Activated T-helper 17 cell treated with anti-CD3 and anti-CD28 coated beads, Interleukin-2, amount 50 U/mL, for 72 hours (primary cell): ENCODE results near the gene MRTO4. TPM values are rescaled to one million over a fixed set of nuclear protein-coding genes. Genes with fewer than 3 reads are reported as not detected.
A peak's percentile ranks its signal among the peaks of the same experiment; 100 is the strongest.

Experiments
- ATAC-seq: fragments of 150-1000 bp; cut with Tn5 transposase; replicated peaks from 2 replicates; pipeline ENCODE4 v1.10.0; 2021; ENCODE audit warnings: mild to moderate bottlenecking, moderate library complexity
- H3K27ac Mint-ChIP-seq: one replicate; pipeline ENCODE4 v1.8.0; 2022; ENCODE audit warnings: mixed read lengths
- H3K27me3 Mint-ChIP-seq: one replicate; pipeline ENCODE4 v1.8.0; 2022; ENCODE audit warnings: mixed read lengths
- H3K36me3 Mint-ChIP-seq: one replicate; pipeline ENCODE4 v1.8.0; 2022; ENCODE audit warnings: low read depth, mild to moderate bottlenecking, mixed read lengths
- H3K4me1 Mint-ChIP-seq: one replicate; pipeline ENCODE4 v1.8.0; 2022; ENCODE audit warnings: mixed read lengths
- H3K4me3 Mint-ChIP-seq: one replicate; pipeline ENCODE4 v1.8.0; 2022; ENCODE audit warnings: mild to moderate bottlenecking, mixed read lengths
- H3K9me3 Mint-ChIP-seq: one replicate; pipeline ENCODE4 v1.8.0; 2022; ENCODE audit warnings: mixed read lengths
- total RNA-seq, 2 donors: library from RNA; stranded (reverse); gene quantifications; one replicate each; pipeline ENCODE4 v1.2.3, GENCODE V29; 2022

Gene MRTO4
- 100 to 1,000 TPM in 1 of 2 donors, 10 to 100 TPM in 1; 59.3 to 113 TPM for total RNA-seq

GRCh38 chr1:19251305-19252196, at the start of gene MRTO4, which contains the start of gene EMC1:
MRTO4 (plus strand) TSS chr1:19251805; CDS start chr1:19251836, 31 bp downstream.
EMC1 (minus strand) TSS chr1:19251524; CDS start chr1:19251509, 15 bp downstream.
- H3K4me3 Mint-ChIP-seq, result peak within 1 kb of the TSS; percentile 96
- H3K27me3 Mint-ChIP-seq, result no peaks in the 10 kb centered on the region
- H3K4me1 Mint-ChIP-seq, result peaks cover 25% of the 10 kb centered on the region
- peak; percentile 85 for ATAC-seq
- H3K27ac Mint-ChIP-seq, result peak within 1 kb of the TSS; percentile 97
- H3K9me3 Mint-ChIP-seq, result no peaks in the 10 kb centered on the region
- H3K36me3 Mint-ChIP-seq, result peaks cover 80% of the 10 kb centered on the region

GRCh38 chr1:19202396-19202795, 49.2 kb upstream of the MRTO4 start:
- Mint-ChIP-seq H3K36me3 (peaks cover 83% of the 10 kb centered on the region), H3K9me3 (no peaks in the 10 kb centered on the region), H3K4me1 (peaks cover 34% of the 10 kb centered on the region), H3K27me3 (no peaks in the 10 kb centered on the region), H3K27ac (peak overlapping the region; percentile 58), H3K4me3 (peak overlapping the region; percentile 16)
- ATAC-seq, result no peak

GRCh38 chr1:19203440-19203839, 48.2 kb upstream of the MRTO4 start:
- Mint-ChIP-seq H3K4me1 (peaks cover 37% of the 10 kb centered on the region), H3K36me3 (peaks cover 82% of the 10 kb centered on the region)
- ATAC-seq, result no peak

GRCh38 chr1:19204446-19205266, 46.9 kb upstream of the MRTO4 start:
- peak overlapping the region; percentile 41 for H3K4me3 Mint-ChIP-seq
- no peaks in the 10 kb centered on the region for H3K9me3 Mint-ChIP-seq
- peaks cover 39% of the 10 kb centered on the region for H3K4me1 Mint-ChIP-seq
- no peaks in the 10 kb centered on the region for H3K27me3 Mint-ChIP-seq
- peaks cover 82% of the 10 kb centered on the region for H3K36me3 Mint-ChIP-seq
- no peak for ATAC-seq
- peak overlapping the region; percentile 42 for H3K27ac Mint-ChIP-seq

More at GRCh38 chr1:19203440-19203839, 48.2 kb upstream of the MRTO4 start:
- no peaks in the 10 kb centered on the region for H3K9me3 Mint-ChIP-seq
- H3K4me3 Mint-ChIP-seq, result no peak overlapping the region
- H3K27me3 Mint-ChIP-seq, result no peaks in the 10 kb centered on the region
- no peak overlapping the region for H3K27ac Mint-ChIP-seq

- peak overlapping the region; percentile 41 for H3K4me3 Mint-ChIP-seq
- H3K27me3 Mint-ChIP-seq, result no peaks in the 10 kb centered on the region
- peaks cover 39% of the 10 kb centered on the region for H3K4me1 Mint-ChIP-seq
- peaks cover 79% of the 10 kb centered on the region for H3K36me3 Mint-ChIP-seq
- peak; percentile 15 for ATAC-seq
- peak overlapping the region; percentile 42 for H3K27ac Mint-ChIP-seq
- no peaks in the 10 kb centered on the region for H3K9me3 Mint-ChIP-seq
These were observed 46.2 kb upstream of the MRTO4 start for GRCh38 chr1:19205403-19205802.

- Mint-ChIP-seq H3K36me3 (peaks cover 79% of the 10 kb centered on the region), H3K9me3 (no peaks in the 10 kb centered on the region), H3K4me3 (peak overlapping the region; percentile 41), H3K4me1 (peaks cover 41% of the 10 kb centered on the region), H3K27ac (peak overlapping the region; percentile 42), H3K27me3 (no peaks in the 10 kb centered on the region)
- ATAC-seq, result no peak
These were observed 45.8 kb upstream of the MRTO4 start for GRCh38 chr1:19205845-19206244.

- H3K4me1 Mint-ChIP-seq, result peaks cover 41% of the 10 kb centered on the region
- H3K27ac Mint-ChIP-seq, result no peak overlapping the region
- H3K9me3 Mint-ChIP-seq, result no peaks in the 10 kb centered on the region
- ATAC-seq, result no peak
- no peaks in the 10 kb centered on the region for H3K27me3 Mint-ChIP-seq
- peaks cover 79% of the 10 kb centered on the region for H3K36me3 Mint-ChIP-seq
- H3K4me3 Mint-ChIP-seq, result peak overlapping the region; percentile 29
These were observed 44.7 kb upstream of the MRTO4 start for GRCh38 chr1:19206947-19207346.

- H3K27ac Mint-ChIP-seq, result peak overlapping the region; percentile 95
- H3K4me1 Mint-ChIP-seq, result peaks cover 48% of the 10 kb centered on the region
- ATAC-seq, result no peak
- H3K27me3 Mint-ChIP-seq, result no peaks in the 10 kb centered on the region
- H3K9me3 Mint-ChIP-seq, result no peaks in the 10 kb centered on the region
- peak overlapping the region; percentile 96 for H3K4me3 Mint-ChIP-seq
- peaks cover 89% of the 10 kb centered on the region for H3K36me3 Mint-ChIP-seq
These were observed 42.7 kb upstream of the MRTO4 start for GRCh38 chr1:19208710-19209438.

GRCh38 chr1:19209439-19209989, 42.1 kb upstream of the MRTO4 start:
- Mint-ChIP-seq H3K36me3 (peaks cover 89% of the 10 kb centered on the region), H3K4me1 (peaks cover 48% of the 10 kb centered on the region), H3K27me3 (no peaks in the 10 kb centered on the region), H3K27ac (peak overlapping the region; percentile 95), H3K4me3 (peak overlapping the region; percentile 96), H3K9me3 (no peaks in the 10 kb centered on the region)
- peak; percentile 83 for ATAC-seq

GRCh38 chr1:19209990-19210771, 41.4 kb upstream of the MRTO4 start, which contains the start of gene UBR4:
UBR4 (minus strand) TSS chr1:19210266; CDS start chr1:19210248, 18 bp downstream.
- Mint-ChIP-seq H3K9me3 (no peaks in the 10 kb centered on the region), H3K27me3 (no peaks in the 10 kb centered on the region), H3K4me3 (peak within 1 kb of the TSS; percentile 96), H3K27ac (peak within 1 kb of the TSS; percentile 95), H3K36me3 (peaks cover 87% of the 10 kb centered on the region), H3K4me1 (peaks cover 41% of the 10 kb centered on the region)
- ATAC-seq, result peak; percentile 85

GRCh38 chr1:19210772-19211549, 40.6 kb upstream of the MRTO4 start:
- H3K27me3 Mint-ChIP-seq, result no peaks in the 10 kb centered on the region

GRCh38 chr1:19212167-19212566, 39.4 kb upstream of the MRTO4 start:
- Mint-ChIP-seq H3K4me3 (peak overlapping the region; percentile 96), H3K27me3 (no peaks in the 10 kb centered on the region), H3K4me1 (peaks cover 28% of the 10 kb centered on the region), H3K36me3 (peaks cover 91% of the 10 kb centered on the region), H3K27ac (peak overlapping the region; percentile 95), H3K9me3 (no peaks in the 10 kb centered on the region)
- ATAC-seq, result no peak

More at GRCh38 chr1:19210772-19211549, 40.6 kb upstream of the MRTO4 start:
- peaks cover 88% of the 10 kb centered on the region for H3K36me3 Mint-ChIP-seq
- H3K4me3 Mint-ChIP-seq, result peak overlapping the region; percentile 96
- H3K27ac Mint-ChIP-seq, result peak overlapping the region; percentile 95
- ATAC-seq, result no peak
- peaks cover 34% of the 10 kb centered on the region for H3K4me1 Mint-ChIP-seq
- no peaks in the 10 kb centered on the region for H3K9me3 Mint-ChIP-seq
